Smooth muscle cell (in vitro differentiated cells): ENCODE data around the gene APOBEC3A. TPM values are rescaled to one million over a fixed set of nuclear protein-coding genes. Genes with fewer than 3 reads are reported as not detected.
"Not testable (repeated sequence)": the region's sequence is repeated elsewhere in the genome, so short reads cannot be mapped to it uniquely, and the experiment has no call there.

Experiments used
- DNase-seq: peaks from one replicate; lab custom pipeline; 2025; ENCODE audit not compliant: unreplicated experiment; lab: John Stamatoyannopoulos, UW
- H2AFZ ChIP-seq: fragments of 200-600 bp; sonication (generic); 2 replicates; pipeline ENCODE4 v1.6.0; 2016; ENCODE audit warnings: antibody characterized with exemption, low read depth, mild to moderate bottlenecking
- H3F3A ChIP-seq: fragments of 200-600 bp; sonication (generic); 2 replicates; pipeline ENCODE4 v1.6.0; 2017; ENCODE audit warnings: antibody characterized with exemption, low read depth
- H3K27ac ChIP-seq: fragments of 200-600 bp; sonication (generic); 2 replicates; pipeline ENCODE4 v1.5.1; 2016; ENCODE audit warnings: low read depth, mild to moderate bottlenecking
- H3K27me3 ChIP-seq: fragments of 200-600 bp; sonication (generic); 2 replicates; pipeline ENCODE4 v1.6.1; 2016; ENCODE audit warnings: low read depth, mild to moderate bottlenecking
- H3K36me3 ChIP-seq: fragments of 200-600 bp; sonication (generic); 2 replicates; pipeline ENCODE4 v1.5.1; 2016; ENCODE audit warnings: low read depth
- H3K4me1 ChIP-seq: fragments of 200-600 bp; sonication (generic); 2 replicates; pipeline ENCODE4 v1.5.1; 2016; ENCODE audit warnings: low read depth
- H3K4me2 ChIP-seq: fragments of 200-600 bp; sonication (generic); 2 replicates; pipeline ENCODE4 v1.6.0; 2016; ENCODE audit warnings: mild to moderate bottlenecking
- H3K4me3 ChIP-seq: fragments of 200-600 bp; sonication (generic); 2 replicates; pipeline ENCODE4 v1.5.1; 2016; ENCODE audit warnings: mild to moderate bottlenecking
- H3K79me2 ChIP-seq: fragments of 200-600 bp; sonication (generic); 2 replicates; pipeline ENCODE4 v1.6.0; 2016; ENCODE audit warnings: low read depth, mild to moderate bottlenecking
- H3K9ac ChIP-seq: fragments of 200-600 bp; sonication (generic); 2 replicates; pipeline ENCODE4 v1.6.0; 2016; ENCODE audit warnings: low read depth
- H3K9me3 ChIP-seq: fragments of 200-600 bp; sonication (generic); replicated peaks from 2 replicates; pipeline ENCODE4 v1.5.1; 2016; ENCODE audit warnings: low read depth
- H4K20me1 ChIP-seq: fragments of 200-600 bp; sonication (generic); 2 replicates; pipeline ENCODE4 v1.6.0; 2016; ENCODE audit warnings: low read depth
- WGBS: methylation state at CpG from one replicate; pipeline ENCODE4 v1.1.7; 2016; ENCODE audit warnings: low lambda C conversion rate; 5-methylcytosine and 5-hydroxymethylcytosine counted together
- polyA plus RNA-seq: library from polyadenylated mRNA; unstranded; fragments of >200 nt; fragmentation: Nextera tagmentation; extraction: Ambion mirVana; gene quantifications from 2 replicates; pipeline ENCODE4 v1.2.1, GENCODE V29; 2016
- total RNA-seq: library from RNA; depleted of rRNA; stranded (reverse); fragments of >200 nt; gene quantifications from 2 replicates; pipeline ENCODE4 v1.2.3, GENCODE V29; 2014
- TF ChIP-seq, protein P1 (sequence below): fragments of 200-600 bp; sonication (generic); IDR thresholded peaks from 2 replicates; pipeline ENCODE4 v1.5.1; 2017; ENCODE audit warnings: borderline replicate concordance, mild to moderate bottlenecking, antibody characterized with exemption; ENCODE audit not compliant: insufficient read depth, poor library complexity, severe bottlenecking

APOBEC3A gene
- total and polyA plus RNA-seq, 2 experiments from 2014 or later = 0.18 TPM; not detected in 1

GRCh38 chr22:38943201-38943600 is 14.2 kb upstream of the APOBEC3A start:
- no peaks in the 10 kb centered on the region for H4K20me1 ChIP-seq
- H3K9ac ChIP-seq = no peak overlapping the region
- WGBS = 81% methylated on average over 9 of the region's 9 CpGs
- H3F3A ChIP-seq = no peaks in the 10 kb centered on the region
- no peak overlapping the region for H3K27ac ChIP-seq
- TF ChIP-seq, protein P1, sequence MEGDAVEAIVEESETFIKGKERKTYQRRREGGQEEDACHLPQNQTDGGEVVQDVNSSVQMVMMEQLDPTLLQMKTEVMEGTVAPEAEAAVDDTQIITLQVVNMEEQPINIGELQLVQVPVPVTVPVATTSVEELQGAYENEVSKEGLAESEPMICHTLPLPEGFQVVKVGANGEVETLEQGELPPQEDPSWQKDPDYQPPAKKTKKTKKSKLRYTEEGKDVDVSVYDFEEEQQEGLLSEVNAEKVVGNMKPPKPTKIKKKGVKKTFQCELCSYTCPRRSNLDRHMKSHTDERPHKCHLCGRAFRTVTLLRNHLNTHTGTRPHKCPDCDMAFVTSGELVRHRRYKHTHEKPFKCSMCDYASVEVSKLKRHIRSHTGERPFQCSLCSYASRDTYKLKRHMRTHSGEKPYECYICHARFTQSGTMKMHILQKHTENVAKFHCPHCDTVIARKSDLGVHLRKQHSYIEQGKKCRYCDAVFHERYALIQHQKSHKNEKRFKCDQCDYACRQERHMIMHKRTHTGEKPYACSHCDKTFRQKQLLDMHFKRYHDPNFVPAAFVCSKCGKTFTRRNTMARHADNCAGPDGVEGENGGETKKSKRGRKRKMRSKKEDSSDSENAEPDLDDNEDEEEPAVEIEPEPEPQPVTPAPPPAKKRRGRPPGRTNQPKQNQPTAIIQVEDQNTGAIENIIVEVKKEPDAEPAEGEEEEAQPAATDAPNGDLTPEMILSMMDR = no peak
- no peak for DNase-seq
- no peak overlapping the region for H3K4me2 ChIP-seq
- no peaks in the 10 kb centered on the region for H3K79me2 ChIP-seq
- no peak overlapping the region for H2AFZ ChIP-seq
- no peak overlapping the region for H3K4me3 ChIP-seq
- peaks cover 13% of the 10 kb centered on the region for H3K27me3 ChIP-seq
- no peaks in the 10 kb centered on the region for H3K9me3 ChIP-seq
- no peaks in the 10 kb centered on the region for H3K36me3 ChIP-seq
- peaks cover 3% of the 10 kb centered on the region for H3K4me1 ChIP-seq

- H3F3A ChIP-seq = no peaks in the 10 kb centered on the region
- TF ChIP-seq, protein P1 = no peak
- no peaks in the 10 kb centered on the region for H3K36me3 ChIP-seq
- WGBS = 77% methylated on average over 2 of the region's 3 CpGs
- no peaks in the 10 kb centered on the region for H4K20me1 ChIP-seq
- no peak overlapping the region for H3K4me2 ChIP-seq
- H3K27me3 ChIP-seq = peaks cover 13% of the 10 kb centered on the region
- peaks cover 3% of the 10 kb centered on the region for H3K4me1 ChIP-seq
- H3K27ac ChIP-seq = no peak overlapping the region
- no peak overlapping the region for H2AFZ ChIP-seq
- no peak overlapping the region for H3K4me3 ChIP-seq
- H3K9ac ChIP-seq = no peak overlapping the region
- no peak for DNase-seq
- no peaks in the 10 kb centered on the region for H3K9me3 ChIP-seq
- no peaks in the 10 kb centered on the region for H3K79me2 ChIP-seq
Observed at GRCh38 chr22:38943882-38944281, 13.5 kb upstream of the APOBEC3A start.

DNA sequence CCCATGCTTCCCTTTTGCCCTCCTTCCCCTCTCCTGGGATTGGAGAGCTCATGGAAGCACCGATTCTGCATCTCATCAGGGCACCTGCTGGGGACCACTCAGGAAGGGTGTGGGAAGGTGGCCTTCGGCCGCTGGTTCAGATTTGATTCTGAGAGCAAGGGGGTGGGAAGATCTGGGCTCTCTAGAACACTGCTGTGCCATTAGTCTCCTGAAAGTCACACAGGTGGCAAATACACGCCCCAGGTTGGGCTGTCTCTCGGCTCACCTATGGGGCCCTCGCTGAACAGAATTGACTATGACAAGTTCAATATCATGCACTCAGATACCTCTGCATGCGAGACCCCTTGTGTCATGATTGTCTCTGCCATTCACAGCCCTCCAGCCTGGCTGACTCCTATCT is 12.8 kb upstream of the APOBEC3A start:
- Histone ChIP-seq H4K20me1 (no peaks in the 10 kb centered on the region), H3K36me3 (no peaks in the 10 kb centered on the region), H3K9ac (no peak overlapping the region), H3K4me3 (no peak overlapping the region), H3K79me2 (no peaks in the 10 kb centered on the region), H3K4me2 (no peak overlapping the region), H3K4me1 (peaks cover 3% of the 10 kb centered on the region), H3K9me3 (no peaks in the 10 kb centered on the region), H2AFZ (no peak overlapping the region), H3K27me3 (peaks cover 13% of the 10 kb centered on the region), H3F3A (no peaks in the 10 kb centered on the region), H3K27ac (no peak overlapping the region)
- WGBS = 96% methylated on average over 7 of the region's 7 CpGs
- DNase-seq = no peak
- TF ChIP-seq, protein P1 = no peak

GRCh38 chr22:38945706-38946338 is 11.6 kb upstream of the APOBEC3A start:
- DNase-seq, H4K20me1 ChIP-seq, H3F3A ChIP-seq, H3K79me2 ChIP-seq, H2AFZ ChIP-seq, H3K4me1 ChIP-seq, H3K4me3 ChIP-seq, H3K36me3 ChIP-seq, H3K9ac ChIP-seq, H3K9me3 ChIP-seq, H3K4me2 ChIP-seq, H3K27ac ChIP-seq: not testable (repeated sequence)
- H3K27me3 ChIP-seq = peaks cover 13% of the 10 kb centered on the region
